Measurements from ENCODE around the gene PRM1. TPM values are rescaled to one million over a fixed set of nuclear protein-coding genes. Genes with fewer than 3 reads are reported as not detected.

PRM1 gene
- total and polyA plus RNA-seq, 8 donors, result not detected

DNA sequence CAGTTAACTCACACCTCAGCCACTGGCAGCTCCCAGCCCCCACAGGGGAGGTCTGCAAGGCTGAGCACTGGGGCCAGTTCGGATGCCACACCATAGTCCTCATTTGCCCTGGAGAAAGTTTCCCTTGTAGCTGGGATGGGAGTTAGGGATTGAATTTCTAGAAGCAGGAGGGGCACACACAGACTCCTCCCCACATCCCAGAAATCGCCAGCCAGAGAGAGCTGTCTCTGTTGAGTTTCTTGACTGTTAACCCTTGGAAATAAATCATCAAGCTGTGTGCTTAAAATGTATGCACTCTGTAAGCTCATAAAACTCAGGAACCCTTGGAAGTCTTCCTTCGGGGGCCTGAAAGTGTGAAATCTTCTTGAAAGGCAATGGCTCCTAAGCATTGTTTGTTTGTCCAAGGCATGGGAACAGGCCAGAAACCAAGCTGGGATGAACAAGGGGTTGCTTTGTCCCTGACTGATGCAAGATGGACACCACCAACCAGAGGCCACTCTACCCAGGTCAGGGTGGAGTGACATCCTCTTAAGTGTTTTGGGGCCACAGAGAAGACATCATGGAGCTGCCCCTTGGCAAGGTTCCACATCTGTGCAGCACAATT lies 7.3 kb downstream of the PRM1 start:
- Histone ChIP-seq H3K36me3 (no peaks in the 10 kb centered on the region), H3K4me3 (no peak overlapping the region), H3K27me3 (no peaks in the 10 kb centered on the region), H3K9me3 (no peaks in the 10 kb centered on the region), H3K27ac (no peak overlapping the region), H3K4me1 (peaks cover under 1 to 2% (median 1%) of the 10 kb centered on the region in 4 donors)
- 61 to 82% (median 78%) methylated on average over 3 of the region's 3 CpGs for WGBS, 5 donors
- intact Hi-C loops (cut with DNase I; ENCODE audit: low total_unique reads), result no loop called here
- DNase-seq, result no peak
- TF ChIP-seq POLR2A (IDR thresholded peaks at IDR 0.05) (no peak), EP300 (IDR thresholded peaks at IDR 0.05) (no peak), POLR2AphosphoS5 (IDR thresholded peaks at IDR 0.05) (no peak)
- TF ChIP-seq, protein P1, sequence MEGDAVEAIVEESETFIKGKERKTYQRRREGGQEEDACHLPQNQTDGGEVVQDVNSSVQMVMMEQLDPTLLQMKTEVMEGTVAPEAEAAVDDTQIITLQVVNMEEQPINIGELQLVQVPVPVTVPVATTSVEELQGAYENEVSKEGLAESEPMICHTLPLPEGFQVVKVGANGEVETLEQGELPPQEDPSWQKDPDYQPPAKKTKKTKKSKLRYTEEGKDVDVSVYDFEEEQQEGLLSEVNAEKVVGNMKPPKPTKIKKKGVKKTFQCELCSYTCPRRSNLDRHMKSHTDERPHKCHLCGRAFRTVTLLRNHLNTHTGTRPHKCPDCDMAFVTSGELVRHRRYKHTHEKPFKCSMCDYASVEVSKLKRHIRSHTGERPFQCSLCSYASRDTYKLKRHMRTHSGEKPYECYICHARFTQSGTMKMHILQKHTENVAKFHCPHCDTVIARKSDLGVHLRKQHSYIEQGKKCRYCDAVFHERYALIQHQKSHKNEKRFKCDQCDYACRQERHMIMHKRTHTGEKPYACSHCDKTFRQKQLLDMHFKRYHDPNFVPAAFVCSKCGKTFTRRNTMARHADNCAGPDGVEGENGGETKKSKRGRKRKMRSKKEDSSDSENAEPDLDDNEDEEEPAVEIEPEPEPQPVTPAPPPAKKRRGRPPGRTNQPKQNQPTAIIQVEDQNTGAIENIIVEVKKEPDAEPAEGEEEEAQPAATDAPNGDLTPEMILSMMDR (IDR thresholded peaks at IDR 0.05), result no peak

DNA sequence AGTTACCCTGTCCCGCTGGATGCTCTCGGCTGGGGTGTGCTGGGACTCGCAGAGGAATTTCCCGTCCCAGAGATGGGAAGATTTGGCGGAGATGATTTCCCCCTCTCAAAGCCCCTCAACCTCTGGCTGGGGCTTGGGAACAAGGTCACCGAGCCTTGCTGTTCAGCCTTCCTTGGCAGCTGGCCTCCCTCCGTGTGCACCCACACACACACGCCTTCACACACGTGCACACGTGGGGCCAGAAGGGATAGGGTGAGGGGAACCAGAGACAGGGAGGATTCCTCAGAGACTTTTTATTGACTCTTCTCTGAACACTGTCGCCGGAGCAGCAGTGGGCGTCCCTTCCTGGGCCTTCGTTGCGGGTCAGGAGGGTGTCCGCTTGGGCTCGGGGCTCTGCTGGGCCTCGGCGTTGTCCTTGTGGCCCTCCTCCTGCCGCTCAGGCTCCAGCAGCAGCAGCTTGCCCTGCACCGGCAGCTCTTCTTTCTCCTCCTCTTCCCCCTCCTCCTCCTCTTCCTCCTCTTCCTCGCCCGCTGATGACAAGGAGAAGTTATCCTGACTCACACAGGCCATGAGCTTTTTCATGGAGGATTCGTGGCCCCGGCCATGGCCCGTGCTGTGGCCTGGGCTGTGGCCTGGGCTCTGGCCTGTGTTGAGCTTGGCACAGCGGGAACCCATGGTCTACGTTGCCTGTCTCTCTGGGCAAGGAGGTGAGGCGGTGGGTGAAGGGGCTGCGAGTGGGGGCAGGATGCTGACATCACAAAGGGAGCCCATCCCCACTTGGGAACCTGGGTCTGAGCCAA lies 8.0 kb downstream of the PRM1 start, which contains the start of gene PRM3:
PRM3 (minus strand) TSS at position 709 of the 800 bp plus-strand sequence; CDS start at position 675, 34 bp downstream.
- H3K27me3 ChIP-seq, result no peaks in the 10 kb centered on the region
- intact Hi-C loops (cut with DNase I; ENCODE audit: low total_unique reads), result no loop called here
- no peak for DNase-seq
- no peak within 1 kb of the TSS for H3K4me3 ChIP-seq
- 84 to 91% (median 88%) methylated on average over 30 of the region's 30 CpGs for WGBS, 5 donors
- H3K9me3 ChIP-seq, result no peaks in the 10 kb centered on the region
- no peak within 1 kb of the TSS for H3K27ac ChIP-seq
- TF ChIP-seq, protein P1 (IDR thresholded peaks at IDR 0.05), result no peak
- TF ChIP-seq EP300 (IDR thresholded peaks at IDR 0.05), result no peak
- no peak for TF ChIP-seq POLR2A (IDR thresholded peaks at IDR 0.05)
- no peak for TF ChIP-seq POLR2AphosphoS5 (IDR thresholded peaks at IDR 0.05)
- no peaks in the 10 kb centered on the region for H3K4me1 ChIP-seq
- H3K36me3 ChIP-seq, result no peaks in the 10 kb centered on the region

DNA sequence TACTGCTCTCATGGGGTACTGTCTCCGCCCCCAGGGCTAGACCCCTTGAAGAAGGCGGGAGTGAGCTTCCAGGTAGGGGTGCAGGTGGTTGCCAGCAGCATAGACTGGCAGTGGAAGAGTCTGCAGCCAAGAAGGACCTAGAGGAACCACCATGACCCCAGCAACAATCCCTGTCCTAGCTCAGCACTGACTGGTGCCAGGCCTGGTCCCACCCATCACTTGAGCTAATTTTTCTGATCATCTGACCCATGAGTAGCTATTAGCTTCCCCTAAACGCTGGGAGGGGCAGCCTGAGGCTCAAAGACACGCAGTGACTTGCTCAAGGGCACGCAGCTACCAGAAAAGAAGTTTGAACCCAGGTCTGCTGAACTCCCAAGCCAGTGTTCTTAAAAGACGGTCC lies 8.6 kb downstream of the PRM1 start:
- intact Hi-C loops (cut with DNase I; ENCODE audit: low total_unique reads), result no loop called here
- no peak for DNase-seq
- Histone ChIP-seq H3K27ac (no peak overlapping the region), H3K4me3 (no peak overlapping the region), H3K36me3 (no peaks in the 10 kb centered on the region), H3K4me1 (no peaks in the 10 kb centered on the region), H3K9me3 (no peaks in the 10 kb centered on the region), H3K27me3 (no peaks in the 10 kb centered on the region)
- TF ChIP-seq POLR2A (IDR thresholded peaks at IDR 0.05) (no peak), POLR2AphosphoS5 (IDR thresholded peaks at IDR 0.05) (no peak), EP300 (IDR thresholded peaks at IDR 0.05) (no peak)
- WGBS, 5 donors, result 84 to 100% (median 88%) methylated on average over 2 to 6 of the region's 6 CpGs

DNA sequence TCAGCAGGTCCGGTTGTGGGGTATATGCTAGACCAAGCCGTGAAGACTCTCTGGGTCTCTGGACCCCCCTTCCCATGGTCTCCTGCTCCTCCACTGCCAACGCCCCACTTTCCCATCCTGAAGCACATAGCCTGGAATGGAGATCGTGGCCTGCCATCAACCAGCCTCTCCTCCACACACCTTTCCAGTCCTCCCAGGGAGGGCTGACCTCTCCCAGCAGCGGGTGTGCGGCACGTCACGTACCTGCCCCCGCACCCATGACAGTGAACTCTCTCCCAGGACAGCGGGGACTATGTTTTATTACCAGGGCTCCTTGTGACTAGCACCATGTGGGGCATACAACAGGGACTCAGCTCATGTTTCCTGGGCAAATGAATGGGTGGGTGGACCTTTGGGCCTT lies 9.5 kb downstream of the PRM1 start:
- DNase-seq, result no peak
- intact Hi-C loops (cut with DNase I; ENCODE audit: low total_unique reads), result no loop called here
- Histone ChIP-seq H3K27me3 (no peaks in the 10 kb centered on the region), H3K4me1 (no peaks in the 10 kb centered on the region), H3K27ac (no peak overlapping the region), H3K9me3 (no peaks in the 10 kb centered on the region), H3K4me3 (no peak overlapping the region), H3K36me3 (no peaks in the 10 kb centered on the region)
- WGBS, 5 donors, result 95 to 100% (median 96%) methylated on average over 2 to 10 of the region's 10 CpGs
- TF ChIP-seq, protein P1 (IDR thresholded peaks at IDR 0.05), result no peak
- TF ChIP-seq EP300 (IDR thresholded peaks at IDR 0.05), result no peak
- TF ChIP-seq POLR2AphosphoS5 (IDR thresholded peaks at IDR 0.05), result no peak
- no peak for TF ChIP-seq POLR2A (IDR thresholded peaks at IDR 0.05)
